Measurements from ENCODE around the gene TAF8. TPM values are rescaled to one million over a fixed set of nuclear protein-coding genes. Genes with fewer than 3 reads are reported as not detected.

The TAF8 gene
- total RNA-seq, 1 experiment from 2014 or later: 38.4 TPM

DNA sequence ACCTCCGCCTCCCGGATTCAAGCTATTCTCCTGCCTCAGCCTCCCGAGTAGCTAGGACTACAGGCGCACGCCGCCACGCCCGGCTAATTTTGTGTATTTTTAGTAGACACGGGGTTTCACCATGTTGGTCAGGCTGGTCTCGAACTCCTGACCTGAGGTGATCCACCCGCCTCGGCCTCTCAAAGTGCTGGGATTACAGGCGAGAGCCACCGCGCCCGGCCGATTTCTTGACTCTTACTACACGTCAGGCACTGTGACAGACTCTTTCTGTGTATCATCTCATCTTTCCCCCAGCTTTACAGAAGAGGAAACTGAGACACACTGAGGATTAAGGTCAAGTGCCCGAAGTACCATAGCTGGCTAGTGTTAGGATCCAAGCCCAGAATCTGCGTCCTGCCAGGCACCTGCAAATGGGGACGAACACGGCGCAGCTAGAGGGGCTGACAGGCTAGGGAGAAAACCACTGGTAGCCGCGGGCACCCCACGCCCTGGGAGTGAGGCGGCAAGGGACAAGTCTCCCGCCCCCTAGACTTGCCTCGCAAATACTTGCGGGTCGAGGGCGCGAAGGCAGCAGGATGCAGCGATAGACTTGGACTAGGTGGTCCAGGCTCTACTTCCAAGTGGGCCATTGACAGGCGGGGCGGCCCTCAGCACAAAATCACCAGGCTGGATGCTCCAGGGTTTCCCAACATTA, 1.1 kb upstream of the TAF8 start:
- Histone ChIP-seq H3K36me3 (ENCODE audit: low read depth) (0 out of 2 replicates have a peak, but pooled peaks cover 6% of the 10 kb centered on the region), H4K20me1 (ENCODE audit: insufficient read depth) (no peaks in the 10 kb centered on the region), H3K4me3 (peak overlapping the region; percentile 91), H3K27ac (peak overlapping the region; percentile 25), H3K4me2 (peak overlapping the region; percentile 93), H2AFZ (peak overlapping the region; percentile 87), H3K9me3 (ENCODE audit: insufficient read depth, low read depth) (no peaks in the 10 kb centered on the region), H3K79me2 (ENCODE audit: low read depth) (peaks cover 14% of the 10 kb centered on the region; the same call in 1 of the 2 replicates), H3K4me1 (replicated peaks; ENCODE audit: insufficient read depth) (peaks cover 48% of the 10 kb centered on the region), H3F3A (ENCODE audit: insufficient read depth, low read depth) (peaks cover 42% of the 10 kb centered on the region; the same call in 1 of the 2 replicates), H3K27me3 (ENCODE audit: insufficient read depth, low read depth) (no peaks in the 10 kb centered on the region), H3K9me2 (ENCODE audit: insufficient read depth) (no peaks in the 10 kb centered on the region)
- DNase-seq: no peak
- intact Hi-C loops (cut with micrococcal nuclease; ENCODE audit: unreplicated experiment): no loop called here
- no peak for TF ChIP-seq EZH2 (IDR thresholded peaks at IDR 0.05; ENCODE audit: low read depth)
- TF ChIP-seq, protein P1, sequence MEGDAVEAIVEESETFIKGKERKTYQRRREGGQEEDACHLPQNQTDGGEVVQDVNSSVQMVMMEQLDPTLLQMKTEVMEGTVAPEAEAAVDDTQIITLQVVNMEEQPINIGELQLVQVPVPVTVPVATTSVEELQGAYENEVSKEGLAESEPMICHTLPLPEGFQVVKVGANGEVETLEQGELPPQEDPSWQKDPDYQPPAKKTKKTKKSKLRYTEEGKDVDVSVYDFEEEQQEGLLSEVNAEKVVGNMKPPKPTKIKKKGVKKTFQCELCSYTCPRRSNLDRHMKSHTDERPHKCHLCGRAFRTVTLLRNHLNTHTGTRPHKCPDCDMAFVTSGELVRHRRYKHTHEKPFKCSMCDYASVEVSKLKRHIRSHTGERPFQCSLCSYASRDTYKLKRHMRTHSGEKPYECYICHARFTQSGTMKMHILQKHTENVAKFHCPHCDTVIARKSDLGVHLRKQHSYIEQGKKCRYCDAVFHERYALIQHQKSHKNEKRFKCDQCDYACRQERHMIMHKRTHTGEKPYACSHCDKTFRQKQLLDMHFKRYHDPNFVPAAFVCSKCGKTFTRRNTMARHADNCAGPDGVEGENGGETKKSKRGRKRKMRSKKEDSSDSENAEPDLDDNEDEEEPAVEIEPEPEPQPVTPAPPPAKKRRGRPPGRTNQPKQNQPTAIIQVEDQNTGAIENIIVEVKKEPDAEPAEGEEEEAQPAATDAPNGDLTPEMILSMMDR (conservative IDR thresholded peaks at IDR 0.05): no peak
- CTCF ChIA-PET: interaction anchor here (0.6 to 0.7 kb wide), 2 partner anchors 84 to 266 kb away, joined by 5 to 8 read pairs; no protein-coding TSS in a partner anchor
- BruUV-seq (replicated peaks): no TSS peak
- POLR2A ChIA-PET (ENCODE audit: unreplicated experiment): interaction anchor here (0.8 kb wide), 1 partner anchor 264 kb away, joined by 3 read pairs; no protein-coding TSS in a partner anchor

DNA sequence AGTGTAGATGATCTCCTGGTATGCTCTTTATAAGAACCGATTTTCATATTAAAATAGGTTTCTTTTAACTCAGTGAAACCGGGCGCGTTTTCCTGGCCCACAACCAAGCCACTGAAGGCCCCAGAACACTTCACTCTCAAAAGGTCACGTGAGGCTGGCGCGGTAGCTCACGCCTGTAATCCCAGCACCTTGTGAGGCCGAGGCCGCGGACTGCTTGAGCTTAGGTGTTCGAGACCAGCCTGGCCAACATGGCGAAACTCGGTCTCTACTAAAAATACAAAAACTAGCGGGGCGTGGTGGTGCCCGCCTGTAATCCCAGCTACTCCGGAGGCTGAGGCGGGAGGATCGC, 402 bp upstream of the TAF8 start:
- H3K27me3 ChIP-seq (ENCODE audit: insufficient read depth, low read depth): no peaks in the 10 kb centered on the region
- H3K4me1 ChIP-seq (replicated peaks; ENCODE audit: insufficient read depth): peaks cover 42% of the 10 kb centered on the region
- POLR2A ChIA-PET (ENCODE audit: unreplicated experiment): no interaction called here

GRCh38 chr6:42051268-42051653, 937 bp downstream of the TAF8 start:
- H2AFZ ChIP-seq: peak overlapping the region; percentile 81; the same call in 1 of the 2 replicates
- peaks cover 35% of the 10 kb centered on the region; the same call in 1 of the 2 replicates for H3F3A ChIP-seq (ENCODE audit: insufficient read depth, low read depth)
- ChIA-PET CTCF (interaction anchor here (0.5 kb wide), 1 partner anchor 821 kb away, joined by 5 read pairs; no protein-coding TSS in a partner anchor), POLR2A (ENCODE audit: unreplicated experiment) (interaction anchor here (0.5 to 1.2 kb wide), 7 partner anchors 11 to 267 kb away, joined by 3 to 14 read pairs (median 6); no protein-coding TSS in a partner anchor)
- peaks cover 24% of the 10 kb centered on the region for H3K36me3 ChIP-seq (ENCODE audit: low read depth)
- TF ChIP-seq EZH2 (IDR thresholded peaks at IDR 0.05; ENCODE audit: low read depth): no peak
- TF ChIP-seq, protein P1 (conservative IDR thresholded peaks at IDR 0.05): no peak
- peaks cover 29% of the 10 kb centered on the region for H3K4me1 ChIP-seq (replicated peaks; ENCODE audit: insufficient read depth)
- peak overlapping the region; percentile 86 for H3K4me3 ChIP-seq
- intact Hi-C loops (cut with micrococcal nuclease; ENCODE audit: unreplicated experiment): no loop called here
- H3K79me2 ChIP-seq (ENCODE audit: low read depth): peaks cover 14% of the 10 kb centered on the region; the same call in 1 of the 2 replicates
- DNase-seq: no peak
- TSS peak; percentile 55 for BruUV-seq (replicated peaks)
- H3K4me2 ChIP-seq: peak overlapping the region; percentile 93
- H3K27ac ChIP-seq: 0 out of 2 replicates have a peak overlapping the region, but pooled peaks have one; percentile 68
- no peaks in the 10 kb centered on the region for H4K20me1 ChIP-seq (ENCODE audit: insufficient read depth)
- no peaks in the 10 kb centered on the region for H3K9me2 ChIP-seq (ENCODE audit: insufficient read depth)
- H3K27me3 ChIP-seq (ENCODE audit: insufficient read depth, low read depth): no peaks in the 10 kb centered on the region
- no peaks in the 10 kb centered on the region for H3K9me3 ChIP-seq (ENCODE audit: insufficient read depth, low read depth)

More for the DNA sequence above, 402 bp upstream of the TAF8 start:
- H3K9me3 ChIP-seq (ENCODE audit: insufficient read depth, low read depth): no peaks in the 10 kb centered on the region
- H3K4me3 ChIP-seq: peak overlapping the region; percentile 86; the same call in 1 of the 2 replicates
- H3F3A ChIP-seq (ENCODE audit: insufficient read depth, low read depth): peaks cover 46% of the 10 kb centered on the region; the same call in 1 of the 2 replicates
- H3K9me2 ChIP-seq (ENCODE audit: insufficient read depth): no peaks in the 10 kb centered on the region
- H2AFZ ChIP-seq: no peak overlapping the region
- H3K79me2 ChIP-seq (ENCODE audit: low read depth): peaks cover 14% of the 10 kb centered on the region; the same call in 1 of the 2 replicates
- TF ChIP-seq EZH2 (IDR thresholded peaks at IDR 0.05; ENCODE audit: low read depth): no peak
- TF ChIP-seq, protein P1 (conservative IDR thresholded peaks at IDR 0.05): no peak
- 0 out of 2 replicates have a peak, but pooled peaks cover 12% of the 10 kb centered on the region for H3K36me3 ChIP-seq (ENCODE audit: low read depth)
- intact Hi-C loops (cut with micrococcal nuclease; ENCODE audit: unreplicated experiment): no loop called here
- CTCF ChIA-PET: interaction anchor here (0.7 to 1.1 kb wide), 3 partner anchors 265 to 514 kb away, joined by 4 to 5 read pairs (median 5); partner anchors contain the start of gene UBR2
- H4K20me1 ChIP-seq (ENCODE audit: insufficient read depth): no peaks in the 10 kb centered on the region
- DNase-seq: no peak
- no peak overlapping the region for H3K27ac ChIP-seq
- BruUV-seq (replicated peaks): no TSS peak
- H3K4me2 ChIP-seq: peak overlapping the region; percentile 93

Data from PC-9 (cell line).